Measurements from ENCODE around the gene METTL17. TPM values are rescaled to one million over a fixed set of nuclear protein-coding genes. Genes with fewer than 3 reads are reported as not detected.

METTL17 gene
- polyA plus RNA-seq, 1 donor (not counting 4 experiments of a cell fraction or from before 2014, with no cell fraction given), result 61.9 TPM

DNA sequence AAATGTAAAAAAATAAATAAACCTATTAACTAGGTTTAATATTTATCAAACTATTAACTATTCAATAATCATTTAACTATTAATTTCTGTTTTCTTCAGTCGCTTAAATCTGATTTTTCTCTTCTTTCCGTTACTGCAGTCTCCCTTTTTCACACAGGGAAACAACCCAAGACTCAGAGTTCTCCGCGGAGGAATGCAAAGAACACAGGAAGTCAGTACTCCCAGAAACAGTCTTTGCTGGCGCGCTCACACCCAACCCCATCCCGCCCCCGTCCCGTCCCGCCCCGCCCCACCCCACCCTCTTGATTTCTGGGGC, 351 bp upstream of the METTL17 start:
- peak overlapping the region; percentile 49 for H2AFZ ChIP-seq (ENCODE audit: control insufficient read depth, low read length)
- H3K4me3 ChIP-seq (ENCODE audit: control insufficient read depth in 2 of 3, extremely low read depth in 1 of 3, insufficient read depth in 2 of 3, low read depth in 1 of 3, low read length in 3 of 3), result peak overlapping the region in 2 of 3 experiments; percentile 29 to 57
- peaks cover 33% of the 10 kb centered on the region for H3K4me1 ChIP-seq (ENCODE audit: control insufficient read depth, extremely low read depth, insufficient read depth, low read length)
- no peaks in the 10 kb centered on the region for H3K9me3 ChIP-seq (ENCODE audit: control insufficient read depth, low read depth, low read length)
- H3K9me1 ChIP-seq (ENCODE audit: control insufficient read depth, extremely low read depth, insufficient read depth, low read length), result no peaks in the 10 kb centered on the region
- H3K27ac ChIP-seq (ENCODE audit: control insufficient read depth, insufficient read depth, low read length), result peak overlapping the region; percentile 83
- TF ChIP-seq EZH2 (IDR thresholded peaks at IDR 0.05; ENCODE audit: low read length), result no peak
- TF ChIP-seq CTCF (optimal IDR thresholded peaks at IDR 0.05 in 1 of 3, IDR thresholded peaks at IDR 0.05 in 1 of 3, conservative IDR thresholded peaks at IDR 0.05 in 1 of 3; ENCODE audit: extremely low read depth in 1 of 3, insufficient read depth in 2 of 3, low read length in 3 of 3), result no peak
- peaks cover 25% of the 10 kb centered on the region for H3K79me2 ChIP-seq (ENCODE audit: control insufficient read depth, insufficient read depth, low read length)
- H3K27me3 ChIP-seq (ENCODE audit: control insufficient read depth, extremely low read depth, insufficient read depth, low read length), result no peaks in the 10 kb centered on the region
- DNase-seq (ENCODE audit: low read depth, low spot score) (peak; percentile 48), FAIRE-seq (no peak)
- dilution Hi-C loops (cut with MboI; ENCODE audit: extremely low pct_ligation_motif_present, low sequenced_read_pairs), result no loop called here
- peaks cover 5 to 13% of the 10 kb centered on the region in 2 experiments for H3K36me3 ChIP-seq (ENCODE audit: control insufficient read depth in 2 of 2, extremely low read depth in 1 of 2, insufficient read depth in 2 of 2, low read length in 2 of 2)
- H3K9ac ChIP-seq (ENCODE audit: control insufficient read depth, extremely low read depth, insufficient read depth, low read length), result peak overlapping the region; percentile 56
- H4K20me1 ChIP-seq (ENCODE audit: control insufficient read depth, extremely low read depth, insufficient read depth, low read length), result no peaks in the 10 kb centered on the region
- peak overlapping the region; percentile 66 for H3K4me2 ChIP-seq (ENCODE audit: control insufficient read depth, extremely low read depth, insufficient read depth, low read depth, low read length)

DNA sequence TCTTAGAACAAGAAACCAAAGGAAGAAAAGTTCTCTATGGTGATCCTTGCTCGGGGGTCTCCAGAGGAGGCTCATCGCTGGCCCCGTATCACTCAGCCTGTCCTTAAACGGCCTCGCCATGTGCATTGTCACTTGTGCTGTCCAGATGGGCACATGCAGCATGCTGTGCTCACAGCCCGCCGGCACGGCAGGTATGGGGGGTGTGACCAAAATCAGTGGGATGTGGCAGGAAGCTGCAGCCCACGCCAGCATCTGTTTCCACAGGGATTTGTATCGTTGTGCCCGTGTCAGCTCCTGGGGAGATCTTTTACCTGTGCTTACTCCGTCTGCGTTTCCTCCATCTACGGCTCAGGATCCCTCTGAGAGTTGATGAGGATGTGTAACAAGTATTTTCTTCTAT, 6.7 kb downstream of the METTL17 start:
- DNase-seq (ENCODE audit: low read depth, low spot score) (no peak), FAIRE-seq (no peak)
- no peak for TF ChIP-seq EZH2 (IDR thresholded peaks at IDR 0.05; ENCODE audit: low read length)
- TF ChIP-seq CTCF (optimal IDR thresholded peaks at IDR 0.05 in 1 of 3, IDR thresholded peaks at IDR 0.05 in 1 of 3, conservative IDR thresholded peaks at IDR 0.05 in 1 of 3; ENCODE audit: extremely low read depth in 1 of 3, insufficient read depth in 2 of 3, low read length in 3 of 3), result no peak
- dilution Hi-C loops (cut with MboI; ENCODE audit: extremely low pct_ligation_motif_present, low sequenced_read_pairs), result no loop called here
- H2AFZ ChIP-seq (ENCODE audit: control insufficient read depth, low read length), result no peak overlapping the region
- H3K79me2 ChIP-seq (ENCODE audit: control insufficient read depth, insufficient read depth, low read length), result peaks cover 9% of the 10 kb centered on the region
- H3K36me3 ChIP-seq (ENCODE audit: control insufficient read depth in 2 of 2, extremely low read depth in 1 of 2, insufficient read depth in 2 of 2, low read length in 2 of 2), result peaks cover 23 to 34% of the 10 kb centered on the region in 2 experiments
- H3K4me2 ChIP-seq (ENCODE audit: control insufficient read depth, extremely low read depth, insufficient read depth, low read depth, low read length), result no peak overlapping the region
- no peaks in the 10 kb centered on the region for H3K9me3 ChIP-seq (ENCODE audit: control insufficient read depth, low read depth, low read length)
- H3K9ac ChIP-seq (ENCODE audit: control insufficient read depth, extremely low read depth, insufficient read depth, low read length), result no peak overlapping the region
- H3K27ac ChIP-seq (ENCODE audit: control insufficient read depth, insufficient read depth, low read length), result no peak overlapping the region
- peaks cover 17% of the 10 kb centered on the region for H3K4me1 ChIP-seq (ENCODE audit: control insufficient read depth, extremely low read depth, insufficient read depth, low read length)
- H3K9me1 ChIP-seq (ENCODE audit: control insufficient read depth, extremely low read depth, insufficient read depth, low read length), result no peaks in the 10 kb centered on the region
- no peak overlapping the region for H3K4me3 ChIP-seq (ENCODE audit: control insufficient read depth in 2 of 3, extremely low read depth in 1 of 3, insufficient read depth in 2 of 3, low read depth in 1 of 3, low read length in 3 of 3)
- no peaks in the 10 kb centered on the region for H3K27me3 ChIP-seq (ENCODE audit: control insufficient read depth, extremely low read depth, insufficient read depth, low read length)
- H4K20me1 ChIP-seq (ENCODE audit: control insufficient read depth, extremely low read depth, insufficient read depth, low read length), result no peaks in the 10 kb centered on the region

All from keratinocyte (primary cell).